DOHH2 (cell line): Measurements from ENCODE around the gene RPS6KA2.
A peak's percentile ranks its signal among the peaks of the same experiment; 100 is the strongest.

ENCODE experiments used
- H3F3A ChIP-seq: fragments of 200-600 bp; sonication (generic), shearing (Covaris generic); 2 replicates; pipeline ENCODE4 v1.6.0; 2016; ENCODE audit warnings: antibody characterized with exemption, mild to moderate bottlenecking; ENCODE audit not compliant: control insufficient read depth, insufficient read depth
- H3K27ac ChIP-seq: fragments of 200-600 bp; sonication (generic); 2 replicates; pipeline ENCODE4 v1.5.1; 2014; ENCODE audit warnings: low read depth, mild to moderate bottlenecking, low read length, moderate library complexity
- H3K27me3 ChIP-seq: fragments of 200-600 bp; sonication (generic); 2 replicates; pipeline ENCODE4 v1.6.1; 2014; ENCODE audit warnings: mild to moderate bottlenecking, low read length, mixed read lengths; ENCODE audit not compliant: control insufficient read depth
- H3K36me3 ChIP-seq: fragments of 200-600 bp; sonication (generic); 2 replicates; pipeline ENCODE4 v1.6.1; 2014; ENCODE audit warnings: mild to moderate bottlenecking, low read length, moderate library complexity, mixed read lengths; ENCODE audit not compliant: control insufficient read depth
- H3K4me1 ChIP-seq: fragments of 200-600 bp; sonication (generic); 2 replicates; pipeline ENCODE4 v1.6.1; 2014; ENCODE audit warnings: mild to moderate bottlenecking, low read length, mixed read lengths; ENCODE audit not compliant: control insufficient read depth
- H3K4me2 ChIP-seq: fragments of 200-600 bp; sonication (generic); 2 replicates; pipeline ENCODE4 v1.6.0; 2014; ENCODE audit warnings: mild to moderate bottlenecking, low read length, moderate library complexity
- H3K4me3 ChIP-seq: fragments of 200-600 bp; sonication (generic); 2 replicates; pipeline ENCODE4 v1.5.1; 2014; ENCODE audit warnings: mild to moderate bottlenecking, low read length, mixed read lengths
- H3K79me2 ChIP-seq: fragments of 200-600 bp; sonication (generic); 2 replicates; pipeline ENCODE4 v1.6.1; 2014; ENCODE audit warnings: mild to moderate bottlenecking, low read length, mixed read lengths; ENCODE audit not compliant: control insufficient read depth
- H3K9me2 ChIP-seq: fragments of 200-600 bp; sonication (generic); replicated peaks from 2 replicates; pipeline ENCODE4 v1.6.1; 2014; ENCODE audit warnings: mild to moderate bottlenecking, low read length, mixed read lengths; ENCODE audit not compliant: control insufficient read depth
- H3K9me3 ChIP-seq: fragments of 200-600 bp; sonication (generic); 2 replicates; pipeline ENCODE4 v1.6.1; 2014; ENCODE audit warnings: antibody characterized with exemption, low read length, mixed read lengths; ENCODE audit not compliant: control insufficient read depth, insufficient read depth
- H4K20me1 ChIP-seq: fragments of 200-600 bp; sonication (generic); 2 replicates; pipeline ENCODE4 v1.6.0; 2014; ENCODE audit warnings: low read depth, mild to moderate bottlenecking, antibody characterized with exemption, low read length, moderate library complexity; ENCODE audit not compliant: control insufficient read depth, insufficient read depth
- CTCF ChIP-seq: fragments of 200-600 bp; sonication (generic); IDR thresholded peaks from one replicate; pipeline ENCODE4 v1.5.1; 2014; ENCODE audit warnings: antibody characterized with exemption, mild to moderate bottlenecking, low read depth, low read length; ENCODE audit not compliant: poor library complexity, severe bottlenecking
- EZH2phosphoT487 ChIP-seq: fragments of 200-600 bp; sonication (generic); IDR thresholded peaks from 2 replicates; pipeline ENCODE4 v1.6.1; 2017; ENCODE audit warnings: borderline replicate concordance, mild to moderate bottlenecking, antibody characterized with exemption, low read length, moderate library complexity, mixed read lengths

Gene RPS6KA2

GRCh38 chr6:166673309-166673708, 46.3 kb upstream of the RPS6KA2 start:
- Histone ChIP-seq H3K36me3 (no peaks in the 10 kb centered on the region), H3F3A (no peaks in the 10 kb centered on the region), H4K20me1 (no peaks in the 10 kb centered on the region), H3K9me3 (no peaks in the 10 kb centered on the region), H3K27ac (no peak overlapping the region), H3K4me1 (peaks cover 37% of the 10 kb centered on the region), H3K4me2 (peak overlapping the region; percentile 35), H3K4me3 (0 out of 2 replicates have a peak overlapping the region, but pooled peaks have one; percentile 11), H3K79me2 (no peaks in the 10 kb centered on the region), H3K27me3 (peaks cover 3% of the 10 kb centered on the region; the same call in 1 of the 2 replicates), H3K9me2 (no peaks in the 10 kb centered on the region)
- TF ChIP-seq CTCF: no peak
- no peak for TF ChIP-seq EZH2phosphoT487

- Histone ChIP-seq H3K9me3 (no peaks in the 10 kb centered on the region), H3K4me3 (0 out of 2 replicates have a peak overlapping the region, but pooled peaks have one; percentile 11), H4K20me1 (no peaks in the 10 kb centered on the region), H3K9me2 (no peaks in the 10 kb centered on the region), H3K79me2 (no peaks in the 10 kb centered on the region), H3K4me1 (peaks cover 37% of the 10 kb centered on the region), H3K27ac (no peak overlapping the region), H3K36me3 (no peaks in the 10 kb centered on the region), H3K27me3 (peaks cover 4% of the 10 kb centered on the region), H3K4me2 (peak overlapping the region; percentile 35), H3F3A (no peaks in the 10 kb centered on the region)
- no peak for TF ChIP-seq CTCF
- TF ChIP-seq EZH2phosphoT487: no peak
Measured at GRCh38 chr6:166672624-166673206, 45.7 kb upstream of the RPS6KA2 start.

- Histone ChIP-seq H3K9me3 (no peaks in the 10 kb centered on the region), H3F3A (no peaks in the 10 kb centered on the region), H4K20me1 (no peaks in the 10 kb centered on the region), H3K36me3 (no peaks in the 10 kb centered on the region), H3K79me2 (no peaks in the 10 kb centered on the region), H3K27me3 (peaks cover 8% of the 10 kb centered on the region), H3K27ac (no peak overlapping the region), H3K4me3 (peak overlapping the region; percentile 17; the same call in 1 of the 2 replicates), H3K9me2 (no peaks in the 10 kb centered on the region), H3K4me2 (peak overlapping the region; percentile 36), H3K4me1 (peaks cover 37% of the 10 kb centered on the region)
- TF ChIP-seq CTCF (no peak), EZH2phosphoT487 (no peak)
Measured at GRCh38 chr6:166672146-166672545, 45.1 kb upstream of the RPS6KA2 start.
